GM12878 (cell line): ENCODE measurements around the gene COL11A2. TPM values are rescaled to one million over a fixed set of nuclear protein-coding genes. Genes with fewer than 3 reads are reported as not detected.

Experiments used
- ATAC-seq: fragments of 200-7000 bp; cut with Tn5 transposase; 3 replicates; pipeline ENCODE4 v1.9.1; 2020; ENCODE audit warnings: mild to moderate bottlenecking, moderate library complexity
- BruUV-seq: library from RNA; stranded (reverse); fragments of 400-500 nt; replicated peaks from 2 replicates; lab custom pipeline; 2021; lab: Mats Ljungman, UMichigan
- CTCF ChIA-PET: fragments of 300-600 bp; sonication (Branson Sonifier 250); formaldehyde crosslinking; extraction: SDS; loops from one replicate; lab custom pipeline; 2021; ENCODE audit warnings: inconsistent platforms; lab: Yijun Ruan, JAX
- POLR2A ChIA-PET: fragments of 350-600 bp; formaldehyde crosslinking; extraction: SDS; loops from one replicate; lab custom pipeline; 2021; ENCODE audit warnings: inconsistent platforms; lab: Charles Lee
- RAD21 ChIA-PET: fragments of 300-600 bp; sonication (Branson Sonifier 250); formaldehyde crosslinking; loops from one replicate; lab custom pipeline; 2023; ENCODE audit warnings: antibody characterized with exemption; ENCODE audit not compliant: unreplicated experiment; lab: Charles Lee
- SMC1A ChIA-PET: fragments of 300-600 bp; sonication (Branson Sonifier 250); formaldehyde crosslinking; loops from one replicate; lab custom pipeline; 2023; ENCODE audit not compliant: unreplicated experiment, uncharacterized antibody; lab: Charles Lee
- DNase-seq: peaks from one replicate; pipeline ENCODE4 v3.0.0-alpha.2; 2011; ENCODE audit warnings: low read depth, low spot score
- FAIRE-seq: peaks from 3 replicates; lab custom pipeline; 2011; peaks lifted over from hg19 to GRCh38; lab: Jason Lieb, UNC
- H2AFZ ChIP-seq: 2 replicates; pipeline ENCODE4 v1.6.0; 2011; ENCODE audit warnings: low read depth, low read length, control low read depth; ENCODE audit not compliant: control insufficient read depth
- H3K27ac ChIP-seq: 2 replicates; pipeline ENCODE4 v1.5.1; 2011; ENCODE audit warnings: control low read depth; ENCODE audit not compliant: control insufficient read depth, insufficient read depth
- H3K27me3 ChIP-seq, 2 experiments: replicated peaks in 1 of 2; 2 replicates each; pipeline versions ENCODE4 v1.6.0 to v1.6.1; 2011; ENCODE audit warnings: low read length in 1 of 2; ENCODE audit not compliant: control insufficient read depth in 2 of 2, insufficient read depth in 2 of 2
- H3K36me3 ChIP-seq, 2 experiments: 2 replicates each; pipeline ENCODE4 v1.5.1; 2011; ENCODE audit warnings: low read length in 1 of 2; ENCODE audit not compliant: control insufficient read depth in 2 of 2, insufficient read depth in 2 of 2
- H3K4me1 ChIP-seq: 2 replicates; pipeline ENCODE4 v1.6.1; 2011; ENCODE audit warnings: mild to moderate bottlenecking, low read length, moderate library complexity, mixed read lengths; ENCODE audit not compliant: control insufficient read depth, insufficient read depth
- H3K4me2 ChIP-seq: 2 replicates; pipeline ENCODE4 v1.6.0; 2011; ENCODE audit warnings: control low read depth; ENCODE audit not compliant: control insufficient read depth, insufficient read depth
- H3K4me3 ChIP-seq: fragments of 200-600 bp; sonication (generic); 2 replicates; pipeline ENCODE4 v1.5.1; 2016
- H3K79me2 ChIP-seq: 2 replicates; pipeline ENCODE4 v1.6.0; 2011; ENCODE audit warnings: low read length; ENCODE audit not compliant: control insufficient read depth, insufficient read depth
- H3K9ac ChIP-seq: 2 replicates; pipeline ENCODE4 v1.8.0; 2011; ENCODE audit warnings: low read length, control low read depth, mixed read lengths; ENCODE audit not compliant: control insufficient read depth, insufficient read depth
- H3K9me3 ChIP-seq: replicated peaks from 3 replicates; pipeline ENCODE4 v1.5.1; 2011; ENCODE audit warnings: mild to moderate bottlenecking, low read length; ENCODE audit not compliant: control insufficient read depth, insufficient read depth
- H4K20me1 ChIP-seq: 2 replicates; pipeline ENCODE4 v1.6.0; 2011; ENCODE audit not compliant: control insufficient read depth, insufficient read depth
- ASH2L ChIP-seq: fragments of 300-600, 200-600 bp; sonication (generic); IDR thresholded peaks from 2 replicates; pipeline ENCODE4 v1.6.1; 2017; ENCODE audit warnings: low read depth, mild to moderate bottlenecking, borderline replicate concordance
- BACH1 ChIP-seq: fragments of 450-650 bp; IDR thresholded peaks from 2 replicates; pipeline ENCODE4 v1.6.1; 2017; ENCODE audit warnings: mild to moderate bottlenecking, borderline replicate concordance
- EED ChIP-seq: sonication (generic); IDR thresholded peaks from 2 replicates; pipeline ENCODE4 v1.6.1; 2016; ENCODE audit warnings: antibody characterized with exemption, low read depth
- ETV6 ChIP-seq, 2 experiments: fragments of 450-650 bp in 1 of 2; IDR thresholded peaks in 1 of 2; conservative IDR thresholded peaks in 1 of 2; 2 replicates each; pipeline ENCODE4 v1.6.1; 2014; ENCODE audit warnings: antibody characterized with exemption in 1 of 2, borderline replicate concordance in 1 of 2, low read depth in 1 of 2, mild to moderate bottlenecking in 1 of 2, moderate library complexity in 1 of 2
- MEF2B ChIP-seq: fragments of 450-650 bp; IDR thresholded peaks from 2 replicates; pipeline ENCODE4 v1.6.1; 2018; ENCODE audit warnings: mild to moderate bottlenecking, moderate library complexity; ENCODE audit not compliant: partially characterized antibody, poor library complexity, severe bottlenecking
- POU2F2 ChIP-seq: IDR thresholded peaks from 3 replicates; pipeline ENCODE4 v1.6.1; 2011; ENCODE audit warnings: low read depth, mild to moderate bottlenecking, low read length, borderline replicate concordance
- RAD21 ChIP-seq: IDR thresholded peaks from 2 replicates; pipeline ENCODE4 v1.6.1; 2011; ENCODE audit warnings: mild to moderate bottlenecking, low read depth, low read length, moderate library complexity; ENCODE audit not compliant: insufficient read depth
- RCOR1 ChIP-seq: conservative IDR thresholded peaks from 2 replicates; pipeline ENCODE4 v1.6.1; 2012; ENCODE audit warnings: low read depth, low read length, improper control_type of control experiment
- SMC3 ChIP-seq: IDR thresholded peaks from 2 replicates; pipeline ENCODE4 v1.6.1; 2011; ENCODE audit warnings: low read length, improper control_type of control experiment, borderline replicate concordance
- ZBED1 ChIP-seq: IDR thresholded peaks from 2 replicates; pipeline ENCODE4 v1.6.1; 2016; ENCODE audit warnings: borderline replicate concordance
- in situ Hi-C: fragments of 300-500 bp; cut with MboI; formaldehyde crosslinking; loops from 9 replicates; pipeline ENCODE4 v1.14.3; 2018; ENCODE audit warnings: mixed read lengths
- intact Hi-C: fragments of 100-400 bp; cut with micrococcal nuclease; formaldehyde crosslinking; loops from one replicate; pipeline ENCODE4 v1.14.2; 2022; ENCODE audit not compliant: unreplicated experiment
- polyA plus RNA-seq, 11 experiments: library from polyadenylated mRNA; depleted of rRNA in 4 of 11; unstranded in 6 of 11; stranded (reverse) in 5 of 11; fragments of >200 nt; fragmentation: Nextera tagmentation in 4 of 11; fragmentation: Illumina TruSeq in 1 of 11; extraction: Ambion mirVana in 4 of 11; extraction: Trizol in 1 of 11; gene quantifications; 1 replicate in 1 of 11; 2 replicates in 10 of 11; pipeline versions ENCODE4 v1.2.1 to v1.2.3, GENCODE V29; 2011 to 2016; ENCODE audit warnings: inconsistent platforms in 2 of 11, missing spikeins in 2 of 11, low read depth in 1 of 11
- total RNA-seq, 4 experiments: library from RNA; depleted of rRNA in 3 of 4; stranded (reverse); fragments of >200 nt in 3 of 4; fragmentation: Illumina TruSeq in 1 of 4; extraction: Trizol in 1 of 4; gene quantifications; 2 replicates each; pipeline versions ENCODE4 v1.2.1 to v1.2.3, GENCODE V29; 2013 to 2021
- TF ChIP-seq, protein P1 (sequence below): IDR thresholded peaks from 2 replicates; pipeline ENCODE4 v1.6.1; 2011; ENCODE audit warnings: low read depth, low read length, improper control_type of control experiment, borderline replicate concordance
- TF ChIP-seq, protein P2 (sequence below): fragments of 450-650 bp; IDR thresholded peaks from 2 replicates; pipeline ENCODE4 v1.6.1; 2018; ENCODE audit warnings: mild to moderate bottlenecking, low read depth, moderate library complexity; ENCODE audit not compliant: partially characterized antibody
- TF ChIP-seq, protein P3 (sequence below): fragments of 450-650 bp; IDR thresholded peaks from 2 replicates; pipeline ENCODE4 v1.6.1; 2017; ENCODE audit warnings: low read depth, mild to moderate bottlenecking, moderate library complexity
- TF ChIP-seq, protein P4 (sequence below): fragments of 450-650 bp; IDR thresholded peaks from 2 replicates; pipeline ENCODE4 v1.6.1; 2016; ENCODE audit warnings: mild to moderate bottlenecking, moderate library complexity, borderline replicate concordance

COL11A2 gene
- total and polyA plus RNA-seq, 10 of the 15 experiments (the other 5 are each of a cell fraction or from before 2014, with no cell fraction given), result 0.03 to 0.83 (median 0.22) TPM; not detected in 1

DNA sequence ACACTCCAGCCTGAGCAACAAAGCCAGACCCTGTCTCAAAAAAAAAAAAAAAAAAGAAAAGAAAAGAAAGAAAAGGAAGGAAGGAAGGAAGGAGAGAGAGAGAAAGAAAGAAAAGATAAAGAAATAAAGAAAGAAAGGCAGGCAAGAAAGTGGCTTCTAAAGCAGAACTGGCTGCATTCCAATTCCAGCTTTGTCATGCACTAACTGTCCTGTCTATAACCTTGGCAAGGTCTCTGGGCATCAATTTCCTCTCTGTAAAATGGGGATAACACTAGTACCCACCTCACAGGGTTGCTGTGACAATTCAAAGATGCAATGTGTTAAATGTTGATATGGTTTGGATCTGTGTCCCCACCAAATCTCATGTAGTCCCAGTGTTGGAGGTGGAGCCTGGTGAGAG lies 44.1 kb upstream of the COL11A2 start:
- RAD21 ChIA-PET, result interaction anchor here (2.6 kb wide), 1 partner anchor 13 kb away, joined by 6 read pairs; no protein-coding TSS in a partner anchor
- POLR2A ChIA-PET, result interaction anchor here (0.7 kb wide), 1 partner anchor 131 kb away, joined by 4 read pairs; no protein-coding TSS in a partner anchor
- in situ Hi-C loops, result no loop called here
- TF ChIP-seq EED, result no peak
- TF ChIP-seq, protein P1, sequence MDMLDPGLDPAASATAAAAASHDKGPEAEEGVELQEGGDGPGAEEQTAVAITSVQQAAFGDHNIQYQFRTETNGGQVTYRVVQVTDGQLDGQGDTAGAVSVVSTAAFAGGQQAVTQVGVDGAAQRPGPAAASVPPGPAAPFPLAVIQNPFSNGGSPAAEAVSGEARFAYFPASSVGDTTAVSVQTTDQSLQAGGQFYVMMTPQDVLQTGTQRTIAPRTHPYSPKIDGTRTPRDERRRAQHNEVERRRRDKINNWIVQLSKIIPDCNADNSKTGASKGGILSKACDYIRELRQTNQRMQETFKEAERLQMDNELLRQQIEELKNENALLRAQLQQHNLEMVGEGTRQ, result no peak
- TF ChIP-seq ZBED1, result no peak
- TF ChIP-seq ETV6 (conservative IDR thresholded peaks at IDR 0.05 in 1 of 2, IDR thresholded peaks at IDR 0.05 in 1 of 2; ENCODE audit: borderline replicate concordance in 1 of 2, low read depth in 1 of 2), result no peak
- no peak for TF ChIP-seq RAD21
- TF ChIP-seq POU2F2, result no peak
- TF ChIP-seq ASH2L, result no peak
- TF ChIP-seq SMC3, result no peak
- TF ChIP-seq, protein P2, sequence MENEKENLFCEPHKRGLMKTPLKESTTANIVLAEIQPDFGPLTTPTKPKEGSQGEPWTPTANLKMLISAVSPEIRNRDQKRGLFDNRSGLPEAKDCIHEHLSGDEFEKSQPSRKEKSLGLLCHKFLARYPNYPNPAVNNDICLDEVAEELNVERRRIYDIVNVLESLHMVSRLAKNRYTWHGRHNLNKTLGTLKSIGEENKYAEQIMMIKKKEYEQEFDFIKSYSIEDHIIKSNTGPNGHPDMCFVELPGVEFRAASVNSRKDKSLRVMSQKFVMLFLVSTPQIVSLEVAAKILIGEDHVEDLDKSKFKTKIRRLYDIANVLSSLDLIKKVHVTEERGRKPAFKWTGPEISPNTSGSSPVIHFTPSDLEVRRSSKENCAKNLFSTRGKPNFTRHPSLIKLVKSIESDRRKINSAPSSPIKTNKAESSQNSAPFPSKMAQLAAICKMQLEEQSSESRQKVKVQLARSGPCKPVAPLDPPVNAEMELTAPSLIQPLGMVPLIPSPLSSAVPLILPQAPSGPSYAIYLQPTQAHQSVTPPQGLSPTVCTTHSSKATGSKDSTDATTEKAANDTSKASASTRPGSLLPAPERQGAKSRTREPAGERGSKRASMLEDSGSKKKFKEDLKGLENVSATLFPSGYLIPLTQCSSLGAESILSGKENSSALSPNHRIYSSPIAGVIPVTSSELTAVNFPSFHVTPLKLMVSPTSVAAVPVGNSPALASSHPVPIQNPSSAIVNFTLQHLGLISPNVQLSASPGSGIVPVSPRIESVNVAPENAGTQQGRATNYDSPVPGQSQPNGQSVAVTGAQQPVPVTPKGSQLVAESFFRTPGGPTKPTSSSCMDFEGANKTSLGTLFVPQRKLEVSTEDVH, result no peak
- no peak for TF ChIP-seq RCOR1
- TF ChIP-seq, protein P3, sequence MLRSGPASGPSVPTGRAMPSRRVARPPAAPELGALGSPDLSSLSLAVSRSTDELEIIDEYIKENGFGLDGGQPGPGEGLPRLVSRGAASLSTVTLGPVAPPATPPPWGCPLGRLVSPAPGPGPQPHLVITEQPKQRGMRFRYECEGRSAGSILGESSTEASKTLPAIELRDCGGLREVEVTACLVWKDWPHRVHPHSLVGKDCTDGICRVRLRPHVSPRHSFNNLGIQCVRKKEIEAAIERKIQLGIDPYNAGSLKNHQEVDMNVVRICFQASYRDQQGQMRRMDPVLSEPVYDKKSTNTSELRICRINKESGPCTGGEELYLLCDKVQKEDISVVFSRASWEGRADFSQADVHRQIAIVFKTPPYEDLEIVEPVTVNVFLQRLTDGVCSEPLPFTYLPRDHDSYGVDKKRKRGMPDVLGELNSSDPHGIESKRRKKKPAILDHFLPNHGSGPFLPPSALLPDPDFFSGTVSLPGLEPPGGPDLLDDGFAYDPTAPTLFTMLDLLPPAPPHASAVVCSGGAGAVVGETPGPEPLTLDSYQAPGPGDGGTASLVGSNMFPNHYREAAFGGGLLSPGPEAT, result no peak
- no peak for TF ChIP-seq BACH1
- TF ChIP-seq MEF2B, result no peak
- TF ChIP-seq, protein P4, sequence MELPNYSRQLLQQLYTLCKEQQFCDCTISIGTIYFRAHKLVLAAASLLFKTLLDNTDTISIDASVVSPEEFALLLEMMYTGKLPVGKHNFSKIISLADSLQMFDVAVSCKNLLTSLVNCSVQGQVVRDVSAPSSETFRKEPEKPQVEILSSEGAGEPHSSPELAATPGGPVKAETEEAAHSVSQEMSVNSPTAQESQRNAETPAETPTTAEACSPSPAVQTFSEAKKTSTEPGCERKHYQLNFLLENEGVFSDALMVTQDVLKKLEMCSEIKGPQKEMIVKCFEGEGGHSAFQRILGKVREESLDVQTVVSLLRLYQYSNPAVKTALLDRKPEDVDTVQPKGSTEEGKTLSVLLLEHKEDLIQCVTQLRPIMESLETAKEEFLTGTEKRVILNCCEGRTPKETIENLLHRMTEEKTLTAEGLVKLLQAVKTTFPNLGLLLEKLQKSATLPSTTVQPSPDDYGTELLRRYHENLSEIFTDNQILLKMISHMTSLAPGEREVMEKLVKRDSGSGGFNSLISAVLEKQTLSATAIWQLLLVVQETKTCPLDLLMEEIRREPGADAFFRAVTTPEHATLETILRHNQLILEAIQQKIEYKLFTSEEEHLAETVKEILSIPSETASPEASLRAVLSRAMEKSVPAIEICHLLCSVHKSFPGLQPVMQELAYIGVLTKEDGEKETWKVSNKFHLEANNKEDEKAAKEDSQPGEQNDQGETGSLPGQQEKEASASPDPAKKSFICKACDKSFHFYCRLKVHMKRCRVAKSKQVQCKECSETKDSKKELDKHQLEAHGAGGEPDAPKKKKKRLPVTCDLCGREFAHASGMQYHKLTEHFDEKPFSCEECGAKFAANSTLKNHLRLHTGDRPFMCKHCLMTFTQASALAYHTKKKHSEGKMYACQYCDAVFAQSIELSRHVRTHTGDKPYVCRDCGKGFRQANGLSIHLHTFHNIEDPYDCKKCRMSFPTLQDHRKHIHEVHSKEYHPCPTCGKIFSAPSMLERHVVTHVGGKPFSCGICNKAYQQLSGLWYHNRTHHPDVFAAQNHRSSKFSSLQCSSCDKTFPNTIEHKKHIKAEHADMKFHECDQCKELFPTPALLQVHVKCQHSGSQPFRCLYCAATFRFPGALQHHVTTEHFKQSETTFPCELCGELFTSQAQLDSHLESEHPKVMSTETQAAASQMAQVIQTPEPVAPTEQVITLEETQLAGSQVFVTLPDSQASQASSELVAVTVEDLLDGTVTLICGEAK, result no peak

More for the DNA sequence above, 44.1 kb upstream of the COL11A2 start:
- Histone ChIP-seq H3K36me3 (no peaks in the 10 kb centered on the region), H3K27ac (no peak overlapping the region), H2AFZ (no peak overlapping the region), H3K9me3 (no peaks in the 10 kb centered on the region), H3K4me3 (no peak overlapping the region), H3K4me1 (no peaks in the 10 kb centered on the region), H3K9ac (no peak overlapping the region), H4K20me1 (no peaks in the 10 kb centered on the region), H3K79me2 (no peaks in the 10 kb centered on the region), H3K4me2 (no peak overlapping the region), H3K27me3 (peaks cover 2 to 3% of the 10 kb centered on the region in 2 experiments; a peak in 2 of 4 replicates)
- intact Hi-C loops, result no loop called here
- SMC1A ChIA-PET, result no interaction called here
- FAIRE-seq, result no peak
- no peak for DNase-seq
- no TSS peak for BruUV-seq
- CTCF ChIA-PET, result interaction anchor here (1.1 to 1.8 kb wide), 2 partner anchors 12 to 83 kb away, joined by 3 to 6 read pairs; no protein-coding TSS in a partner anchor
- ATAC-seq, result no peak
